ENCODE measurements around the gene ARID5B. TPM values are rescaled to one million over a fixed set of nuclear protein-coding genes. Genes with fewer than 3 reads are reported as not detected.

The ARID5B gene
- total RNA-seq, 4 donors from 2014 or later = 47.2 to 127 (median 62.8) TPM

GRCh38 chr10:61957806-61958205, 56.3 kb downstream of the ARID5B start:
- WGBS, 2 donors = 97 to 98% methylated on average over 4 of the region's 4 CpGs
- no peak overlapping the region for H3K4me3 ChIP-seq (ENCODE audit: low read depth, poor library complexity, severe bottlenecking)
- no peak for DNase-seq (ENCODE audit: low spot score in 2 of 2)
- intact Hi-C loops (cut with DNase I; ENCODE audit: low total_unique reads) = no loop called here
- no peak for TF ChIP-seq POLR2A (IDR thresholded peaks at IDR 0.05)

DNA sequence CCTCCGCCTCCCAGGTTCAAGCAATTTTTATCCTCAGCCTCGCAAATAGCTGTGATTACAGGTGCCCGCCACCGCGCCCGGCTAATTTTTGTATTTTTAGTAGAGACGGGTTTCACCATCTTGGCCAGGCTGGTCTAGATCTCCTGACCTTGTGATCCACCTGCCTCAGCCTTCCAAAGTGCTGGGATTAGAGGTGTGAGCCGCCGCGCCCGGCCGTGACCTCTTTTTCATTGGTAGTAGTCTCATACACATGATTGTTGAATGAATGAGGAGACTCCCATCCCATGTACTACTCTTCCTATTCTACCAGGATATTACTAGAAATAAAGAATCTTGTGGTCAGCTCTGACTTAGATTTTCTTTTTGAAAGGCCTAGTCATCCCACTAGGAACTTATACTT, 56.8 kb downstream of the ARID5B start:
- H3K4me3 ChIP-seq (ENCODE audit: low read depth, poor library complexity, severe bottlenecking) = no peak overlapping the region
- intact Hi-C loops (cut with DNase I; ENCODE audit: low total_unique reads) = no loop called here
- no peak for TF ChIP-seq CTCF (IDR thresholded peaks at IDR 0.05)
- no peak for TF ChIP-seq POLR2A (IDR thresholded peaks at IDR 0.05)
- no peak for DNase-seq (ENCODE audit: low spot score in 2 of 2)
- WGBS, 2 donors = 97 to 99% methylated on average over 12 of the region's 12 CpGs

- intact Hi-C loops (cut with DNase I; ENCODE audit: low total_unique reads) = no loop called here
- TF ChIP-seq POLR2A (IDR thresholded peaks at IDR 0.05) (no peak), CTCF (IDR thresholded peaks at IDR 0.05) (no peak)
- no peak overlapping the region for H3K4me3 ChIP-seq (ENCODE audit: low read depth, poor library complexity, severe bottlenecking)
- no peak for DNase-seq (ENCODE audit: low spot score in 2 of 2)
Observed at GRCh38 chr10:61958805-61959204, 57.3 kb downstream of the ARID5B start.

GRCh38 chr10:61959814-61960213, 58.3 kb downstream of the ARID5B start:
- no peak overlapping the region for H3K4me3 ChIP-seq (ENCODE audit: low read depth, poor library complexity, severe bottlenecking)
- TF ChIP-seq CTCF (IDR thresholded peaks at IDR 0.05) = no peak
- no peak for TF ChIP-seq POLR2A (IDR thresholded peaks at IDR 0.05)
- no peak for DNase-seq (ENCODE audit: low spot score in 2 of 2)
- intact Hi-C loops (cut with DNase I; ENCODE audit: low total_unique reads) = no loop called here
- WGBS, 2 donors = 81 to 83% methylated on average over 2 of the region's 2 CpGs

DNA sequence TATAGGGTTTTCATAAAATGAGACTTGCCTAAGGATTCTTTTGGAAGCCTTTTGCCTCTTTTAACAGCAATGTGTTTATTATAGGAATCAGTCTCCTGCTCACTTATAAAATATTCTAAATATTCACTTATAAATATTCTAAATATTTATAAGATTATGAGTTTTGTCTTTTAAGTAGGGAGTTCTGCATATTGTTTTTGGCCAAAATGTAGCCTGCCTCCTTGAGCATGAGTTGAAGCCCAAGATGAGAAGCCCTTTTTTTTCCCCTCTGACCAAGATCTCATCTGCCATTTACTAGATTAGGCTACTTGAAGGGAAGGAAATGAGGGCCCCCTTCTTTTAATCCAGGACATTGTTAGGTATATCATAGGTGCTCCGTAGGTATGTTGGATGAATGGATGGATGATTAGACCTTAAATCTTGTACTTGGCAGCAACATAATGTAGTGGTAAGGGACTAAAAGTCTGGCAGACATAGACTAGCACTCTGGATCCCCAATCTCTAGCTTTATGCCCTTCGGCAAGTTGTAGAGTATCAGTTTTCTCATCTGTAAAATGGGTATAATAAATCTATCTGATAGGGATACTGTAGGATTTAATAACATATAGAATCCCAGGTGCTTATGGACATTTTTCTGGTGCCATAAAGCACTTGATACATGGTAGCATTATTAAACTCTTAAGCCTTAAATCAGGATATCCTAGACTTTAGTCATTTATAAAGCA, 59.1 kb downstream of the ARID5B start:
- intact Hi-C loops (cut with DNase I; ENCODE audit: low total_unique reads) = no loop called here
- DNase-seq (ENCODE audit: low spot score in 2 of 2) = no peak
- TF ChIP-seq POLR2A (IDR thresholded peaks at IDR 0.05) = no peak
- TF ChIP-seq CTCF (IDR thresholded peaks at IDR 0.05) = no peak
- H3K4me3 ChIP-seq (ENCODE audit: low read depth, poor library complexity, severe bottlenecking) = no peak overlapping the region
- WGBS, 2 donors = 96 to 97% methylated on average over 2 of the region's 2 CpGs

DNA sequence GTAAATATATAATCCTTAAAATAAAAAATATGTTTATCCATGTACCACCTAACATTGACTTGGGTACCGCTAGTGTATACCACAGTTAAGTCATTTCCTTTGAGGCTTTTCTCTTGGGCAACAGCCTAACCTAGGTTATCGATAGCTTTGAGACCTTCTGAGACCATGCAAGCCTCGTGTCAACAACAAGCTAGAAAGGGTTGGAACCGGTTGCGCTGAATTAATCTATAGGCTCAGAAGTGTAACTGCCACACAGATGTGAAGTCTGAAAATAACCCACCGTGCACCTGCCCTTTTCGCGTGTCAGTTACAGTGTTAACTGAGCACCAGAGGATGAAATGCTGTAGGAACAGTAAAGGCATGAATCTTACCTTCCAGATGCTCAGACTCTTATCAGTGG, 59.8 kb downstream of the ARID5B start:
- intact Hi-C loops (cut with DNase I; ENCODE audit: low total_unique reads) = no loop called here
- WGBS, 2 donors = 84 to 95% methylated on average over 8 of the region's 8 CpGs
- H3K4me3 ChIP-seq (ENCODE audit: low read depth, poor library complexity, severe bottlenecking) = no peak overlapping the region
- DNase-seq (ENCODE audit: low spot score in 2 of 2) = no peak
- TF ChIP-seq CTCF (IDR thresholded peaks at IDR 0.05) = no peak
- TF ChIP-seq POLR2A (IDR thresholded peaks at IDR 0.05) = no peak
